B cell (primary cell): ENCODE results near the gene SLC7A1.

Source experiments
- CTCF ChIP-seq: fragments of 200-600 bp; IDR thresholded peaks from one replicate; pipeline ENCODE4 v1.8.0; 2022; ENCODE audit warnings: antibody characterized with exemption, mild to moderate bottlenecking
- EZH2 ChIP-seq: IDR thresholded peaks from 2 replicates; pipeline ENCODE4 v1.6.1; 2012; ENCODE audit warnings: borderline replicate concordance, low read depth, mild to moderate bottlenecking, moderate library complexity, low read length; ENCODE audit not compliant: insufficient read depth, poor library complexity, severe bottlenecking

GRCh38 chr13:29589967-29590366 is 5.5 kb downstream of the SLC7A1 start:
- TF ChIP-seq EZH2, result no peak
- no peak for TF ChIP-seq CTCF
